ENCODE measurements around the gene GLDC. TPM values are rescaled to one million over a fixed set of nuclear protein-coding genes. Genes with fewer than 3 reads are reported as not detected.
"Not testable (repeated sequence)": the region's sequence is repeated elsewhere in the genome, so short reads cannot be mapped to it uniquely, and the experiment has no call there.

GLDC gene
- total RNA-seq = 0.27 TPM
- polyA plus RNA-seq (ENCODE audit: insufficient read depth in 1 of 8, insufficient read length in 8 of 8, low replicate concordance in 1 of 8) = 1 to 10 TPM in 3 of 8 donors, under 1 TPM in 5; 0.29 to 2.1 (median 0.65) TPM
- long read RNA-seq, donor 1 = 0 reads
- long read RNA-seq, donor 2 = 0 reads
- long read RNA-seq, donor 3 = 0 reads
- long read RNA-seq, donor 4, partial matches to known transcripts = 0 of 6 reads
- long read RNA-seq, donor 4, other reads (novel, unspliced or antisense) = 5 of 6 reads
- long read RNA-seq, donor 5, partial matches to known transcripts = 27 of 27 reads
- long read RNA-seq, donor 5, other reads (novel, unspliced or antisense) = 0 of 27 reads
- long read RNA-seq, donor 6, partial matches to known transcripts = 0 of 6 reads
- long read RNA-seq, donor 6, other reads (novel, unspliced or antisense) = 6 of 6 reads
- long read RNA-seq, donor 7, partial matches to known transcripts = 0 of 5 reads
- long read RNA-seq, donor 7, other reads (novel, unspliced or antisense) = 5 of 5 reads
- long read RNA-seq, donor 8 = 0 reads
- long read RNA-seq, donor 9, partial matches to known transcripts = 0 of 8 reads
- long read RNA-seq, donor 9, other reads (novel, unspliced or antisense) = 8 of 8 reads
- long read RNA-seq, donor 10 = 0 reads
- long read RNA-seq, donor 11 = 0 reads

- peak within 1 kb of the TSS; percentile 29 for H3K4me3 ChIP-seq (ENCODE audit: low read length)
- under 1% methylated on average over 51 of the region's 68 CpGs for WGBS (ENCODE audit: insufficient coverage)
- DNase-seq = peak; percentile 51
- H3K36me3 ChIP-seq (ENCODE audit: control insufficient read depth, insufficient read depth, low read length) = no peaks in the 10 kb centered on the region
- peaks cover 12% of the 10 kb centered on the region for H3K4me1 ChIP-seq (ENCODE audit: control insufficient read depth, insufficient read depth, low read length)
- H3K9me3 ChIP-seq (replicated peaks; ENCODE audit: control insufficient read depth, low read depth, low read length) = no peaks in the 10 kb centered on the region
- H3K27me3 ChIP-seq (ENCODE audit: control insufficient read depth, insufficient read depth, low read length) = peaks cover 64% of the 10 kb centered on the region
- H3K27ac ChIP-seq (ENCODE audit: low read length) = no peak within 1 kb of the TSS
These were observed at the start of gene GLDC for GRCh38 chr9:6645355-6646292. Gene GLDC, minus strand, starts transcription at chr9:6645729. Its CDS starts 230 bp downstream, at chr9:6645499.

- Histone ChIP-seq H3K9me3 (replicated peaks; ENCODE audit: control insufficient read depth, low read depth, low read length) (no peaks in the 10 kb centered on the region), H3K36me3 (ENCODE audit: control insufficient read depth, insufficient read depth, low read length) (no peaks in the 10 kb centered on the region), H3K4me1 (ENCODE audit: control insufficient read depth, insufficient read depth, low read length) (no peaks in the 10 kb centered on the region), H3K27me3 (ENCODE audit: control insufficient read depth, insufficient read depth, low read length) (no peaks in the 10 kb centered on the region), H3K27ac (ENCODE audit: low read length) (no peak overlapping the region), H3K4me3 (ENCODE audit: low read length) (no peak overlapping the region)
- 29% methylated on average over 2 of the region's 9 CpGs for WGBS (ENCODE audit: insufficient coverage)
- DNase-seq = peak; percentile 38
These were observed 47.4 kb upstream of the GLDC start for GRCh38 chr9:6692881-6693361.

- Histone ChIP-seq H3K9me3 (replicated peaks; ENCODE audit: control insufficient read depth, low read depth, low read length) (no peaks in the 10 kb centered on the region), H3K27ac (ENCODE audit: low read length) (no peak overlapping the region), H3K4me3 (ENCODE audit: low read length) (no peak overlapping the region), H3K4me1 (ENCODE audit: control insufficient read depth, insufficient read depth, low read length) (no peaks in the 10 kb centered on the region), H3K36me3 (ENCODE audit: control insufficient read depth, insufficient read depth, low read length) (no peaks in the 10 kb centered on the region), H3K27me3 (ENCODE audit: control insufficient read depth, insufficient read depth, low read length) (no peaks in the 10 kb centered on the region)
- 73% methylated on average over 6 of the region's 6 CpGs for WGBS (ENCODE audit: insufficient coverage)
- DNase-seq = no peak
These were observed 46.9 kb upstream of the GLDC start for GRCh38 chr9:6692433-6692832.

- H3K36me3 ChIP-seq (ENCODE audit: control insufficient read depth, insufficient read depth, low read length); H3K4me1 ChIP-seq (ENCODE audit: control insufficient read depth, insufficient read depth, low read length); H3K9me3 ChIP-seq (replicated peaks; ENCODE audit: control insufficient read depth, low read depth, low read length); H3K27me3 ChIP-seq (ENCODE audit: control insufficient read depth, insufficient read depth, low read length); H3K4me3 ChIP-seq (ENCODE audit: low read length); H3K27ac ChIP-seq (ENCODE audit: low read length); DNase-seq: not testable (repeated sequence)
- 90% methylated on average over 4 of the region's 7 CpGs for WGBS (ENCODE audit: insufficient coverage)
These were observed 45.1 kb upstream of the GLDC start for GRCh38 chr9:6690675-6691070.

- no CpG with 5 or more reads among the region's 2 CpGs for WGBS (ENCODE audit: insufficient coverage)
- DNase-seq = no peak
- Histone ChIP-seq H3K27me3 (ENCODE audit: control insufficient read depth, insufficient read depth, low read length) (no peaks in the 10 kb centered on the region), H3K4me1 (ENCODE audit: control insufficient read depth, insufficient read depth, low read length) (no peaks in the 10 kb centered on the region), H3K4me3 (ENCODE audit: low read length) (no peak overlapping the region), H3K27ac (ENCODE audit: low read length) (no peak overlapping the region), H3K9me3 (replicated peaks; ENCODE audit: control insufficient read depth, low read depth, low read length) (no peaks in the 10 kb centered on the region), H3K36me3 (ENCODE audit: control insufficient read depth, insufficient read depth, low read length) (no peaks in the 10 kb centered on the region)
These were observed 44.6 kb upstream of the GLDC start for GRCh38 chr9:6689893-6690674.

GRCh38 chr9:6687180-6687579, 41.7 kb upstream of the GLDC start:
- H3K4me1 ChIP-seq (ENCODE audit: control insufficient read depth, insufficient read depth, low read length) = peaks cover 5% of the 10 kb centered on the region
- WGBS (ENCODE audit: insufficient coverage) = 100% methylated on average over 1 of the region's 4 CpGs
- H3K27me3 ChIP-seq (ENCODE audit: control insufficient read depth, insufficient read depth, low read length) = no peaks in the 10 kb centered on the region
- no peaks in the 10 kb centered on the region for H3K36me3 ChIP-seq (ENCODE audit: control insufficient read depth, insufficient read depth, low read length)
- DNase-seq = no peak
- no peak overlapping the region for H3K27ac ChIP-seq (ENCODE audit: low read length)
- H3K4me3 ChIP-seq (ENCODE audit: low read length) = no peak overlapping the region
- no peaks in the 10 kb centered on the region for H3K9me3 ChIP-seq (replicated peaks; ENCODE audit: control insufficient read depth, low read depth, low read length)

GRCh38 chr9:6686396-6686795, 40.9 kb upstream of the GLDC start:
- Histone ChIP-seq H3K36me3 (ENCODE audit: control insufficient read depth, insufficient read depth, low read length) (no peaks in the 10 kb centered on the region), H3K9me3 (replicated peaks; ENCODE audit: control insufficient read depth, low read depth, low read length) (no peaks in the 10 kb centered on the region), H3K4me3 (ENCODE audit: low read length) (no peak overlapping the region), H3K27me3 (ENCODE audit: control insufficient read depth, insufficient read depth, low read length) (no peaks in the 10 kb centered on the region), H3K27ac (ENCODE audit: low read length) (no peak overlapping the region), H3K4me1 (ENCODE audit: control insufficient read depth, insufficient read depth, low read length) (peaks cover 7% of the 10 kb centered on the region)
- peak; percentile 66 for DNase-seq
- no CpG with 5 or more reads among the region's 3 CpGs for WGBS (ENCODE audit: insufficient coverage)

GRCh38 chr9:6681957-6682501, 36.5 kb upstream of the GLDC start:
- peaks cover 7% of the 10 kb centered on the region for H3K4me1 ChIP-seq (ENCODE audit: control insufficient read depth, insufficient read depth, low read length)
- no peaks in the 10 kb centered on the region for H3K27me3 ChIP-seq (ENCODE audit: control insufficient read depth, insufficient read depth, low read length)
- no peak for DNase-seq
- H3K4me3 ChIP-seq (ENCODE audit: low read length) = peak overlapping the region; percentile 65
- H3K9me3 ChIP-seq (replicated peaks; ENCODE audit: control insufficient read depth, low read depth, low read length) = no peaks in the 10 kb centered on the region
- peak overlapping the region; percentile 96 for H3K27ac ChIP-seq (ENCODE audit: low read length)
- WGBS (ENCODE audit: insufficient coverage) = 27% methylated on average over 3 of the region's 15 CpGs
- no peaks in the 10 kb centered on the region for H3K36me3 ChIP-seq (ENCODE audit: control insufficient read depth, insufficient read depth, low read length)

Data from muscle of leg (tissue), 16 donors.